HG02840 (cell line): ENCODE measurements around the gene ARFGAP3.

ENCODE experiments used
- ATAC-seq: cut with Tn5 transposase; IDR thresholded peaks from one replicate; pipeline ENCODE4 v1.9.1; 2021; ENCODE audit warnings: mild to moderate bottlenecking, moderate library complexity, moderate number of reproducible peaks; ENCODE audit not compliant: unreplicated experiment, low FRiP score

The ARFGAP3 gene

DNA sequence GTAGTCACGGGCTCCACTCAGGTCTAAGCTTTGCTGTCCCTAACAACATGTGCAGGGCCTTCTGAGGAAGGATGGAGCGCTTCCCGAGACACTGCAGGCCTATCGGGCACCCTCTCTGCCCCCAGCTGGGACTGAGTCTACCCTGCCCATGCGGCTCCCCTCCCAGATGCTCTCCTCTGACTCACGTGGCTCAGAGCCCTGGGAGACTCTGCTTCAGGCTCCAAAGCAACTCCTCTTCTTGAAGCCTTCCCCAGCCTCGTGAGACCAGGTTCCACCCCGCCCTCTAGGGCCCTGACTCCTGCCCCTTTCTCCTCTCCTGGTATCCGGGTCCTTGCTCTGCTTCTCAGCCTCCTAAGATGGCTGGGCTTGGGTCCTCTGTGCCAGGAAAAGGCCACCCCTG lies 28.4 kb upstream of the ARFGAP3 start:
- no peak for ATAC-seq

DNA sequence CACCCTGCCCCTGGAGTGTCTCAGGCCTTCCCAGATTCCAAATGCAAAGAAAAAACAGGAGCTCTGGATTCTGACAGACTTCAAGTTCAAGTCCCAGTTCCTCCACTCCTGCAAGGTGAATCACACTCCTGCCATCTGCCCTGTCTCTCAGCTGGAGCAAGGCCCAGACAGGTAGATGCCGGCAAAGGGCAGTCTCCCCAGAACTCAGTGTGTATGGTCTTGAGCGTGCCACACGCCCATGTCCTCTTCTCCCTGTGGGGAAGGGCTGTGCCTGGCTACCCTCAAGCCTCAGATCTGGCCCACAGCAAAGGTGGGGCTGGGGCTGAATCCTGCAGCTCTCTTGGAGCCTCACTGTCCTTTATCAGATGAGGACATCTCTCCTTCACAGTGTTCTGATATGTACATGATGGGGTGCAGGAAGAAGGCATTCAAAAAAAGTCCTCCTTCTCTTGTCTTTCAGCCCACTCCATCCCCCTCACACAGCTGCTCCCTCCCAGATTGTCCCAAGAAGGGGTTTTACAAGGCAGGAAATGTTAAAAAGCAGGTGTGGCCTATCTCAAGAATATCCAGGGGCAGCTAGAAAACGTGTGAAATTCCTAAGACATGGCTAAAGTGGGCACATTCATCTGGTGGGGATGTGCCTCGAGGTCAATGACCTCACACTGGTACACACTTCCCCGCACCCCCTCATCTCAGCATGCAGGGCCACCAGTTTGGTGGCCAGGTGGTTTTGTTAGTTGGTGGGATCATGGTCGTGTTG lies 27.7 kb upstream of the ARFGAP3 start:
- ATAC-seq: no peak

DNA sequence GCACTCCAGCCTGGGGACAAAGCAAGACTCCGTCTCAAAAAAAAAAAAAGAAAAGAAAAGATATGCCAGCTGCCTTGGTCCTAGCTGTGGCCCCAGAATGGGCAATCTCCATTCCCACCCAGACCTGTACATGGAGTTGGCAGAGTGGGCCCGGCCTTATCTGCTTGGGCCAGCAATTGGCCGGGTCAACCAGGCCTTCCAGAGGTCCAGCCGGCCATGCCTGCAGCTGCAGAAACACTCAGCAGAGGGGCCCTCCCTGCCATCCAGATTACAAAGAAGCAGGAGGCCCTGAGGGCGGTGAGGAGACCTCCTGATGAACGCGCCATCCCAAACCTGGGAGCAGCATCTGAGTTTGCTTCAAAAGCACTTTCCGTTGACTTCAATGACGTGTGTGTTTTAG lies 26.9 kb upstream of the ARFGAP3 start:
- no peak for ATAC-seq

- no peak for ATAC-seq
Measured at GRCh38 chr22:42883121-42883520, 26.0 kb upstream of the ARFGAP3 start.

- no peak for ATAC-seq
Measured at GRCh38 chr22:42881982-42882656, 25.0 kb upstream of the ARFGAP3 start.

GRCh38 chr22:42881298-42881697 lies 24.2 kb upstream of the ARFGAP3 start:
- ATAC-seq: no peak

GRCh38 chr22:42880815-42881214 lies 23.7 kb upstream of the ARFGAP3 start:
- ATAC-seq: no peak

DNA sequence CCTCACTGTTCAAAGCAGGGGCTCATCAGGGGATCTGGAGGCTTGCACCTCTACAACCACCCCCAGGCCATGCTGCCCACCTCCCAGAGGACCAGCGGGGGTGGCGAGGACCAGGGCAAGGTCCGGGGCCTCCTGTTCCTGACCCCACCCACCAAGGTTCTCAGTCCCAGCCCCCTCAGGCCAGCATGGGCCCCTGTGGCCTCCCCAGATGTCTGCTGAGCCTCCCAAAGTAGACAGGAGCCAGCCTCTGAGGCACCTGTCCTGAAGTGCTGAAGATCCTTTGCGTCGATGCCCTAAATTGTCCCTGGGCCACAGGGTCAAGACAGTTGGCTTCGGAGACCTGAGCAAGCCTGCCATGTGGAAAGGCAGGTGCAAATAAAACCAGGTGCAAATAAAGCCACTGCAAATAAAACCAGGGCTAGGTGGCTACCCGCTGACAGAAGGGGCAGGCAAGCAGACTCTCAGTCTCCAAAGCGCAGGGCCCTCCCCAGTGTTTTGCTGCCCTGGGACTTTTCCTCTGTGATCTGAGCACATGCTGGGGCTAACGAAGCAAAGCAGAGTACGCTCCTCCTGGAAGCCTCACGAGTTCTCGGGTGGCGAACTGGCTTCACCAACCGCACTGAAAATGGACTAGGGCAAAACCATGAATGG lies 22.4 kb upstream of the ARFGAP3 start:
- no peak for ATAC-seq

DNA sequence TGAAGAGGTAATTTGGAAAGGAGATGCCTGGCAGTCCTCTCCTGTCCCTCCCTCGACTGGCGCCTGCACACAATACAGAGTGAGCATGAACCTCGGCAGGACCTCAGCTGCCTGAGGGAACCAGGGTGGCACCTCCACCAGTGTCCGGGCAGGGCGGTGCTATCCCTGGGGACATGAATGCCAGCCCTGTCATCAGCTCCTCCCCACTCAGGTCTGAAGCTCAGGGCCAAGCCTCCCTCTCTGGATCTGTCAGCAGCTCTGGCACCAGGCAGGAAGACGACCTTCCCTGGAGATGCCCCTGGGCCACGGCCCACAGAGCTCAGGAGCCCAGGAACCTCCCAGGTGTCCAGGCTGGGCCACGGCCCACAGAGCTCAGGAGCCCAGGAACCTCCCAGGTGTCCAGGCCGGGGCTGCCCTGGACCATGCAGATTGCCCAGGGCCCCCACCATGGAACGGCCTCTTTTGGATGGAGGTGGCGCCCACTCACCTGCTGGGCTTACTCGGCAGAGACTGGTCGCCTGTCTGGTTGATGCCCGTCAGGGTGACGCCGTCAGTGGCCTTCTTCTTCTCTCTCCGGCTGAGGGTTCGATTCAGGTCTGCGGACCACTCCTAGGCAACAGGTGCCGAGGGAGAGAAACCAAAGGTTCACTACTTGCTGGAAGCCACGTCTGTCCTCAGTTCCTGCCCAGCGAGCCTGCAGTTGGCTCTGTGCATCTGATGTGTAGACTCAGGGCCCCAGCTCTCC lies 21.7 kb upstream of the ARFGAP3 start:
- ATAC-seq: no peak

- no peak for ATAC-seq
Measured at GRCh38 chr22:42877597-42878340, 20.7 kb upstream of the ARFGAP3 start.

GRCh38 chr22:42877158-42877557 lies 20.1 kb upstream of the ARFGAP3 start:
- no peak for ATAC-seq

DNA sequence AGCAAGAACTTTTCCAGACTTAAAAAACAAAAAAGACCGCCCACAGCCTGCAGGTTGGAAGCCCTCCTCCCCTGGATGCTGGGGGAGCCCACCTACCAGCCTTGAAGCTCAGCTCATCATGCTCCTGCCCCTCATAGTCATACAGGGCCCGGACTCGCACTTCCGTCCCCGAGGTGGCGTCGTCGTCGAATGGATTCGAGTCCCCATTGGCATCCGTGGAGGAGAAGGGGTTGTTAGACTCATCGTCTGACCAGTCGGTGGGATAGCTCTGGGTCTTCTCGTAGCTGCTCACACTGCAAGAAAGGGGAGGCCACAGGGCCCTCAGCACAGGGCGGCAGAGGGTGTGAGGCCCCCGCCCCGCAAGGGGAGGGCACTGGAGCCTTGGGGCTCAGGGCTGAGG lies 19.0 kb upstream of the ARFGAP3 start:
- no peak for ATAC-seq

DNA sequence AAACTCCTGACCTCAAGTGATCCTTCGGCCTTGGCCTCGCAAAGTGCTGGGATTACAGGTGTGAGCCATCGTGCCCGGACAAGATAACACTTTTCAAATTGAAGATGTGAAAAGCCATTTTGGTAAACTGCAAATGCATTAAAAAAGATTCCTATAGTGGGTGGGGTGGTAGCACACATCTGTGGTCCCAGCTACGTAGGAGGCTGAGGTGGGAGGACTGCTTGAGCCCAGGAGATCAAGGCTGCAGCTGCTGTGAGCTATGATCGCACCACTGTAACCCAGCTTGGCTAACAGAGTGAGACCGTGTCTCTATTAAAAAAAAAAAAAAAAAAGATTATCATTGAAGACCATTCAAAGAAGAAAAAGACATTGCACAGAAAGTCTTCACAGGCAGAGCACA lies 16.9 kb upstream of the ARFGAP3 start:
- ATAC-seq: no peak

GRCh38 chr22:42873356-42873755 lies 16.3 kb upstream of the ARFGAP3 start:
- ATAC-seq: no peak

DNA sequence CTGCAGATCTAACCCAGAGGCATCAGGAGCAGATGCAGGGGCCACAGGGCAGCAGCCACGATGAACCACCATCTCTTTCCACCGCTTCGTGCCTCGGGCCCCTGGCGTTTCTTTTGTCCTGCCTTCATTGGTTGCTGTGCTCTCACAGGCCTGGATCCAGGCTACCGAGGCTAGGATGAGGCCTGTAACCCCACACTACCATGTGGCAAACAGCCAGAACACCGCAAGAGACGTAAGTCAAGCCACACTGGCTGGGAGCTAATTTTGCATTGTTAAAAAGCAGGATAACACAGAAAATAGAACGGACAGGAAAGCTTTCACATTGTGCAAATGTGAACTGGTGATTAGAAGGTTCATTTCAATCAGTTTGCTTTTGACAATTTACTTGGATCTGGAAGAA lies 15.7 kb upstream of the ARFGAP3 start:
- no peak for ATAC-seq

DNA sequence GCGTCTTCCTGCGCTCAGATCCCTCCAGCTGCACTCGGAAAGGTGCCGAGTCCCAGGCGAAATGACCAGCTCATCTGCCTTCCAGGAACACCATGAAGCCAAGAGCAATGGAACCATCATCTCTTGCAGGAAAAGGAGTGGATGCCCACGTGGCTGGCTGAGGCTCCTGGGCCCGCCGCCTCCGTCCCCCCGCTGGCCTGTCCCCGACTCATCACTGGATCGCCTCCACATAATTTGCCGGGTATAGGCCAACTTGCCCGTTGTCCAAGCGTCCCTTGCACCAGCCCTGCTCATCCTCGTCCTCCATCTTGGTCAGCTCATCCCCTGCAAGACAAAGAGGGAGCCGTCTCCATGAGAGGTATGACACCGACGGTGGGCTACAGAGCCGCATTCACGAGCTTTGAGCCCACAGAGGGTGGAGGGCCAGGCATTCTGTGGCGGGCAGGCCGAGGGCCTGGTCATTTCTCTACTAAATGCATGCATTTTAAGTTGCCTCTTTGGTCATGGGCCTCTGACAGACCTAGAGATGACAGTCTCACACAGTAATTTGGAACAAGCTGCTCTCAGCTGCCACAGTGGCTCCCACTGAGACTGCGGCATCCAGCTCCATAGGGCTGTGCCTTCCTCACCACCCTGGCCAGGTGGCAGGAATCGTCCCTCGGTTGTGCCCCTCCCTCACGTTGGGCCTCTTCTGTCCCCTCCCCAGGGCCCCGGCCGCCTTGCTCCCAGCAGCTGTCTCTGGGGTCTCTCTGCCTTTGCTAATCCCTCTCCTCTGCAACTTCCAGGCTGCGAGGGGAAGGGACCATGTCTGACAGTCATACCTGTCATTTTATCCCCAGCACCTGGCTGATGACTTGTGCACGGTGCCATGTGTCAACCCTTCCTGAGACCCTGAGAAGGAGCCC lies 14.3 kb upstream of the ARFGAP3 start:
- ATAC-seq: no peak

DNA sequence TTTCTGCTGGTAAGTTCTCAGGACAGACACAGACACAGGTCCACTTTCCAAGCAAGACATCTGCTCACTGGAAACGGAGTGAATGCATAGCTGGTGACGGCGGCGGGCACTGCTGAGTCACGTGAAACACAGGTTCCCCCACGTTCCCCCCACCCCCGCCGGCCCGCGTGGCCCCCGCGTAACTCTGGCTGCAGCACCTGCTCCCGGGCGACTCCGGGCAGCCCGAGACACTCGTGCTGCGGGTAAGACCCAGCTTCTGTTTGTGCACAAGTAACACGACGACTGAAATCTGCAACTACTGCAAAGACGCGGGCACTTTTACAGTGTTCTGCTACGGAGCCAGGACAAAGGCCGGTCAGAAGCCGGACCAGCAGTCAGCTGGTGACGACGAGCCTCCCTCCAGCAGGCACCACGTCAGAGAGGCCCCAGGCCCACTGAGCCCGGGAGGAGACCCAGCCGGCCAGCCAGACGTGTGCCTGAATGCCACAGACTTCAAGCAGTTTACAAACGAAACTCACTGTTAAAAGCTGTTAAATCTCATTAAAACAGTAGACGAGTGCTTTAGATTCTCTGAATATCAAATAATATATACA lies 12.9 kb upstream of the ARFGAP3 start:
- ATAC-seq: no peak

GRCh38 chr22:42869463-42869862 lies 12.4 kb upstream of the ARFGAP3 start:
- ATAC-seq: no peak

DNA sequence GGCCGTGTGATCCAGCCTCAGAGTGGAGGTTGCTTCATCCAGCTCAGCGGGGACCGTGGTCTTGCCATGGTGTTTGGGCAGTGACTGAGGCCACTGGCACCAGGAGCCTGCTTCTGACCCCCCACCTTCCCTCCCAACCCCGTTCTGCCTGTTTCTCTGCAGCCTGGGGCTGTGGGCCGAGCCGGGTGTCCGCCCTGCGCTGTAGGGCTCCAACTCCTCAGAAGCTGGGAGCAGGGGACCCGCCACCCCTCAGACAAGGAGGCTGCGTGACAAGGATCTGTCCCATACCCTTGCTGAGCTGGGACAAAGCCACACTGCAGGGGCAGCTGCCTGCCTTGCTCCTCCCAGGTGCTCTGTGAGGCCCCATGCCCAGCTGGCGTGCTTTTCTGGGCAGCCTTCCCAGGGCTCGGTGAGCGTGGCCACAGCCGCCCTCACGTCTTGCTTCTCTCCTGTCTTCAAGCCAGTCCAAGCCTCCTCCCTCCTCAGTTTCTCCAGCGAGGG lies 11.7 kb upstream of the ARFGAP3 start:
- no peak for ATAC-seq
